ENCODE measurements around the gene IFNK. TPM values are rescaled to one million over a fixed set of nuclear protein-coding genes. Genes with fewer than 3 reads are reported as not detected.

The IFNK gene
- total RNA-seq, 4 donors from 2014 or later: not detected

DNA sequence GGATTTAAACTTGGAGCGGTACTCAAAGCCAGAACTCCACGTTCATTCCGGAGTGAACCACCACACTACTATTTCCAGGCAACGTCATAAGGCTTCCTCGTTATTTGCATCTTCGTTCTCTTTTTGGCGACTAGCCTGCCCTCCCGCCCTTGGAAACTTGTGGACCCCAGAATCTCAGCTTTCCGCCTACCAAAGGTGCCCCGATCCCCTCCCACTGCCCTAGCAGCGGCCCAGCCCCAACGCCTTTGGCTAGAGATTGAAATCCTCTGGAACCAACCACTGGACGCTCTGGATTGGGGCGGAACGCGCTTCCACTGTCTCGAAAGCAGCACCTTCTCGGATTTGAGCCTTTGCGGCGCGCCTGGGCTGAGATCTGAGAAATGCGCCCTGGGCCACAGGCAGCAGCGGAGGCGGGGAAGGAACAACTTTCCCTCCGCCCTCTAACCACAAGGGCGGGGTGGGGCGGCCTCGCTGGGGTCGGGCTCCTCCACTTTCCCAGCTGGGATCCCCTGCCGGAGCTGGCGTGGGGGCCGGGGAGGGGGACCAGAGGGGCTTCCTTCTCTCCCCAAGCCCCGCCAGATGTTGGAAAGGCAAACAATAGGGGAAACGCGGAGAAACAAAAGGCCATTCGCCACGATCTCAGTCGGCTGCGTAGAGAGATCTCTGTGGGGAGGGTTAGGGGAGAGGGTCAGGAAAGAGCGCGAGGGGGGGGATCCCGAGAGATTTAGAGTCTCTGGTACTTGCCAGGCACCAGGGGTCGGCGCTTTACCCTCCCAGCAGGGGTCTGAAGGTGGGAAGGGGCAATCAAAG lies 4.2 kb downstream of the IFNK start:
- peak overlapping the region; percentile 84 to 89 for H3K4me3 ChIP-seq
- TF ChIP-seq, protein P1, sequence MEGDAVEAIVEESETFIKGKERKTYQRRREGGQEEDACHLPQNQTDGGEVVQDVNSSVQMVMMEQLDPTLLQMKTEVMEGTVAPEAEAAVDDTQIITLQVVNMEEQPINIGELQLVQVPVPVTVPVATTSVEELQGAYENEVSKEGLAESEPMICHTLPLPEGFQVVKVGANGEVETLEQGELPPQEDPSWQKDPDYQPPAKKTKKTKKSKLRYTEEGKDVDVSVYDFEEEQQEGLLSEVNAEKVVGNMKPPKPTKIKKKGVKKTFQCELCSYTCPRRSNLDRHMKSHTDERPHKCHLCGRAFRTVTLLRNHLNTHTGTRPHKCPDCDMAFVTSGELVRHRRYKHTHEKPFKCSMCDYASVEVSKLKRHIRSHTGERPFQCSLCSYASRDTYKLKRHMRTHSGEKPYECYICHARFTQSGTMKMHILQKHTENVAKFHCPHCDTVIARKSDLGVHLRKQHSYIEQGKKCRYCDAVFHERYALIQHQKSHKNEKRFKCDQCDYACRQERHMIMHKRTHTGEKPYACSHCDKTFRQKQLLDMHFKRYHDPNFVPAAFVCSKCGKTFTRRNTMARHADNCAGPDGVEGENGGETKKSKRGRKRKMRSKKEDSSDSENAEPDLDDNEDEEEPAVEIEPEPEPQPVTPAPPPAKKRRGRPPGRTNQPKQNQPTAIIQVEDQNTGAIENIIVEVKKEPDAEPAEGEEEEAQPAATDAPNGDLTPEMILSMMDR (IDR thresholded peaks at IDR 0.05): no peak
- TF ChIP-seq POLR2A (IDR thresholded peaks at IDR 0.05): peak; percentile 62 to 64
- intact Hi-C loops (cut with DNase I; ENCODE audit: low total_unique reads): no loop called here
- H3K27me3 ChIP-seq: no peaks in the 10 kb centered on the region
- H3K36me3 ChIP-seq: no peaks in the 10 kb centered on the region
- H3K27ac ChIP-seq: peak overlapping the region; percentile 94 to 95
- H3K9me3 ChIP-seq: no peaks in the 10 kb centered on the region
- DNase-seq: peak; percentile 84 to 87
- peaks cover 0 to 8% of the 10 kb centered on the region in 2 donors for H3K4me1 ChIP-seq

DNA sequence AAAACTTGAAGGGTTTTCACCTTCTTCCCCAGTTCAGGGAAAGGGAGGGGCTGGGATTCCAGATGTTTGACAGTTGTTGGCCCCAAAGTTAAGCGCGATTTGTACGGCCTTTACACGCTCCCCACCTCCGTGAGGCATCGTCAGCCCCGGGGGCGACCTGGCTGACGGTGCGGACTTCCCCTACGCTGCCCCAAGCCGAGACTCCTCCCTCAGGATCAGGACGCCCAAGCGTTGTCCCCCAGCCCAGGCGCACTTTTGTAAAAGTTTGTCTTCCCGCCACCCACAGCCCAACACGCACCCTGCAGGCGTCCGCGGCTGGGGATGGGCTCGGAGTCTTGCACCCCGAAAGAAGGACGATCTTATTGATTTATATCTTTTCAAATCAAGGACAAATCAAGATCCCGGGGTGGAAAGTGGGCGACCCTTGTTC lies 4.8 kb downstream of the IFNK start:
- intact Hi-C loops (cut with DNase I; ENCODE audit: low total_unique reads): no loop called here
- peak overlapping the region; percentile 94 to 95 for H3K27ac ChIP-seq
- peak; percentile 68 to 72 for DNase-seq
- H3K4me1 ChIP-seq: peaks cover 0 to 8% of the 10 kb centered on the region in 2 donors
- no peaks in the 10 kb centered on the region for H3K9me3 ChIP-seq
- peak overlapping the region; percentile 84 to 89 for H3K4me3 ChIP-seq
- H3K27me3 ChIP-seq: no peaks in the 10 kb centered on the region
- H3K36me3 ChIP-seq: no peaks in the 10 kb centered on the region
- TF ChIP-seq, protein P1 (IDR thresholded peaks at IDR 0.05): peak in 1 of 4 experiments; percentile 3
- TF ChIP-seq POLR2A (IDR thresholded peaks at IDR 0.05): peak in 1 of 2 donors; percentile 22

DNA sequence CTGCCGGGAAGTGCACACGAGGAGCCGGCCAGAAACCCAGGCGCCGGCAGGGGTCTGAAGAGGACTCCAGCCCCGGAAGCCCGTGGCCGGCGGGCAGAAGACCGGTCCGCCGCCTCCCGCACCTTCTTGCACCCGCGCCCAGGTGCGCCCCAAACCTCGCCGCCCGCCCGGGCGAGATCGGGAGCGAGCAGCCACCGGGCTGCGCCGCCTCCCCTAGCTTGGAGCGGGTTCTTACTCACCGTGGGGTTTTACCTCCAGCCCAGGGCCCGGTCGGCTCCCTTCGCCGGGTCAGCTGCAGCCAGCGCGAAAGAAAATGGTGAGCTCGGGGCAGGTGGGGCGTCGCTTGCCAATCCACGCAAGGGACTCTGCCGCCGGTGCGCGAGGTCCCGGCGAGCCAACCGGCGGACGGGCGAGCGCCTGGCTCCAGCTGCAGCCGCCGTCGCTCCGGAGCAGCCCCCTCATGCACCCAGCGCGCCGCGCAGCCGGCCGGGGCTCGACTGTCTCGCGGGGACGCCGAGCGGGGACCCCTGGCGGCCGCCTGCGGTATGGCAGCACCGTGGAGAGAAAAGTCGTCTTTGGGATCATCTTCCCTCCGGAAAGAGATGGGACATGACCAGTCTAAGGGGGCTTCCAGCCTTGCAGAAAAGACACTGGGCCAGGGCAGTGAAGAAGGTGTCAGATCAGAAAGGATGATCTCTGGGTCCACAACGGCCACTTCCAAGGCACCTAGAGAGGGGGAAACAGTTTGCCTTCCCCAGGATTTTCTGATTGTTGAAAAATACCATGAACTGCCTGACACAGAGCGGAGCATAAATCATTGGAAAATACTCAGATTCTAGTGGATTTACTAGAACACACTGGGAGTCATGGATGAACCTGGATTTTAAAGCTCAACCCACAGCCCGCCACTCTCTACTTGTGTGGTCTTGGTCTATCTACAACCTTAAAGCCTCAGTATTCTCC lies 5.5 kb downstream of the IFNK start, which contains the start of gene MOB3B:
TSS of gene MOB3B (minus strand) at position 499 of the 963 bp plus-strand sequence. CDS start 74,264 bp downstream, outside the sequence.
- TF ChIP-seq, protein P1 (IDR thresholded peaks at IDR 0.05): peak; percentile 92 to 97 (median 97)
- peak in 1 of 2 donors; percentile 66 for TF ChIP-seq POLR2A (IDR thresholded peaks at IDR 0.05)
- Histone ChIP-seq H3K36me3 (no peaks in the 10 kb centered on the region), H3K4me1 (peaks cover 0 to 8% of the 10 kb centered on the region in 2 donors), H3K27me3 (no peaks in the 10 kb centered on the region), H3K9me3 (no peaks in the 10 kb centered on the region), H3K4me3 (peak within 1 kb of the TSS; percentile 84 to 89), H3K27ac (peak within 1 kb of the TSS; percentile 94 to 95)
- DNase-seq: peak; percentile 82 to 88
- intact Hi-C loops (cut with DNase I; ENCODE audit: low total_unique reads): loop anchor here (5.0 kb wide), 1 partner anchor 192 kb away; no protein-coding TSS in a partner anchor

DNA sequence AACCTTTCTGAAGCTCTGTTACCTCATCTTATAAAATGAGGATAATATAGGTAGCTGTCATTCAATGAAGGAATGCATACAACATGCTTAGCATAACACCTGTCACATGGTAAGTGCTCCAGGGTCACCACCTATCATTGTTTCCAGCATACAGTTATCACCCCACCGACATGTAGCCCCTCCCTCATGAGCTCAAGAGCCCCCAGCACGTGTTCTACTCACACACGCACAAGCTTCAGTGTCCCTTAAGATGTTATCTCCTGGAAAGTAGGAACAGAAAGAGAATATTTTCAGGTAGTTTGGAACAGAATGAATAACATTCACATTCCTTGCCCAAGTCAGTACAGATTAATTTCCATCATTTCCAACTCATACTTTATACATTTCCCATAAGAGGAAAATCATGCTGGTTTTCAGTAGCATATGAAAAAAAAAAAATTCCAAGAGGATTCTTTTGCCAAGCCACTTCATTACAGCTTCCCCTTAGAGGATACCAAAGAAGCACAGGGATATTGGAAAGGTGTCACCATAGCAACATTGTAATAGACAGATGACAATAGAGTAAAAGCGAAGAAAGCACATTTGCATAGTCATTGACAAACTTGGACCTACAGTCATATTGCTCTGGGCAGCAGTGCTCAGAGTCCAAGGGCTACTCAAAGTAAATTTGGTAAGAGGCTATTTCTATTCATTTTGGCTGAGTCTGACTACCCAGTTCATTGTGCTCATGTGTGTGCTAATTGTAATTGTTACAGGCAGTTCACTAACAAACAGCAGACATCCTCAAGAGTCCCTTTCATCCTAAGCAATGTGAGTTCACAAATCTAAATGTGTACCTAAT lies 7.0 kb downstream of the IFNK start:
- DNase-seq: no peak
- no peak overlapping the region for H3K27ac ChIP-seq

More for the DNA sequence above, 7.0 kb downstream of the IFNK start:
- H3K4me3 ChIP-seq: peak overlapping the region in 1 of 2 donors; percentile 10
- peaks cover 0 to 8% of the 10 kb centered on the region in 2 donors for H3K4me1 ChIP-seq
- no peaks in the 10 kb centered on the region for H3K9me3 ChIP-seq
- no peaks in the 10 kb centered on the region for H3K36me3 ChIP-seq
- no peaks in the 10 kb centered on the region for H3K27me3 ChIP-seq
- intact Hi-C loops (cut with DNase I; ENCODE audit: low total_unique reads): loop anchor here (5.0 kb wide), 1 partner anchor 194 kb away; no protein-coding TSS in a partner anchor
- TF ChIP-seq POLR2A (IDR thresholded peaks at IDR 0.05): no peak
- TF ChIP-seq, protein P1 (IDR thresholded peaks at IDR 0.05): no peak

All from uterus (tissue), 4 donors.